HL-60 (cell line): ENCODE data around the gene VPS13D.

Source experiments
- CTCF ChIP-seq: IDR thresholded peaks from one replicate; pipeline ENCODE4 v1.5.1; 2011; ENCODE audit warnings: low read length, control low read depth, inconsistent platforms; ENCODE audit not compliant: insufficient read depth
- GABPA ChIP-seq: IDR thresholded peaks from 2 replicates; pipeline ENCODE4 v1.6.1; 2012; ENCODE audit warnings: low read depth
- POLR2AphosphoS5 ChIP-seq: IDR thresholded peaks from 2 replicates; pipeline ENCODE4 v1.6.1; 2012; ENCODE audit warnings: low read depth
- REST ChIP-seq: IDR thresholded peaks from 2 replicates; pipeline ENCODE4 v1.6.1; 2012; ENCODE audit warnings: low read depth; ENCODE audit not compliant: insufficient replicate concordance
- SPI1 ChIP-seq: IDR thresholded peaks from 2 replicates; pipeline ENCODE4 v1.6.1; 2012; ENCODE audit warnings: low read depth, mild to moderate bottlenecking, borderline replicate concordance

GRCh38 chr1:12536023-12536639 lies 306.3 kb downstream of the VPS13D start:
- TF ChIP-seq CTCF (no peak), POLR2AphosphoS5 (no peak), REST (no peak), GABPA (no peak), SPI1 (no peak)
